Neural progenitor cell (in vitro differentiated cells): ENCODE measurements around the gene DNASE1L2. TPM values are rescaled to one million over a fixed set of nuclear protein-coding genes. Genes with fewer than 3 reads are reported as not detected.

Experiments used
- DNase-seq: peaks from one replicate; pipeline ENCODE4 v3.0.0-alpha.2; 2016; ENCODE audit warnings: low spot score
- H2AFZ ChIP-seq: fragments of 200-600 bp; sonication (generic); replicated peaks from 2 replicates; pipeline ENCODE4 v1.6.1; 2016; ENCODE audit warnings: antibody characterized with exemption
- H3F3A ChIP-seq: fragments of 200-600 bp; sonication (generic); 2 replicates; pipeline ENCODE4 v1.6.1; 2016; ENCODE audit warnings: antibody characterized with exemption, low read depth
- H3K27ac ChIP-seq: fragments of 200-600 bp; sonication (generic); 2 replicates; pipeline ENCODE4 v1.5.1; 2016; ENCODE audit warnings: mild to moderate bottlenecking
- H3K27me3 ChIP-seq: fragments of 200-600 bp; sonication (generic); 2 replicates; pipeline ENCODE4 v1.6.1; 2016; ENCODE audit warnings: mild to moderate bottlenecking, moderate library complexity
- H3K36me3 ChIP-seq: fragments of 200-600 bp; sonication (generic); 2 replicates; pipeline ENCODE4 v1.5.1; 2016
- H3K4me1 ChIP-seq: fragments of 200-600 bp; sonication (generic); 2 replicates; pipeline ENCODE4 v1.6.1; 2016; ENCODE audit warnings: mixed run types
- H3K4me2 ChIP-seq: fragments of 200-600 bp; sonication (generic); 2 replicates; pipeline ENCODE4 v1.6.1; 2016
- H3K4me3 ChIP-seq: fragments of 200-600 bp; sonication (generic); 2 replicates; pipeline ENCODE4 v1.5.1; 2016
- H3K79me2 ChIP-seq: fragments of 200-600 bp; sonication (generic); 2 replicates; pipeline ENCODE4 v1.6.1; 2016; ENCODE audit warnings: low read depth
- H3K9ac ChIP-seq: fragments of 200-600 bp; sonication (generic); 2 replicates; pipeline ENCODE4 v1.6.1; 2016
- H3K9me3 ChIP-seq: fragments of 200-600 bp; sonication (generic); 2 replicates; pipeline ENCODE4 v1.5.1; 2016; ENCODE audit warnings: low read depth
- H4K20me1 ChIP-seq: fragments of 200-600 bp; sonication (generic); 2 replicates; pipeline ENCODE4 v1.6.1; 2016; ENCODE audit warnings: low read depth
- H3K27ac Mint-ChIP-seq: 3 replicates; pipeline ENCODE4 v1.8.0; 2021; ENCODE audit warnings: mixed read lengths
- H3K27me3 Mint-ChIP-seq: 2 replicates; pipeline ENCODE4 v1.8.0; 2022; ENCODE audit warnings: low read depth, mild to moderate bottlenecking, inconsistent platforms, moderate library complexity, mixed read lengths; ENCODE audit not compliant: insufficient read depth
- H3K36me3 Mint-ChIP-seq: 3 replicates; pipeline ENCODE4 v1.8.0; 2021; ENCODE audit warnings: mixed read lengths
- H3K4me1 Mint-ChIP-seq: 3 replicates; pipeline ENCODE4 v1.8.0; 2021; ENCODE audit warnings: mixed read lengths
- H3K4me3 Mint-ChIP-seq: 3 replicates; pipeline ENCODE4 v1.8.0; 2021; ENCODE audit warnings: mild to moderate bottlenecking, moderate library complexity, mixed read lengths
- H3K9me3 Mint-ChIP-seq: 3 replicates; pipeline ENCODE4 v1.8.0; 2020; ENCODE audit warnings: mixed read lengths
- CTCF ChIP-seq: fragments of 200-600 bp; sonication (generic); IDR thresholded peaks from 2 replicates; pipeline ENCODE4 v1.5.1; 2017; ENCODE audit warnings: antibody characterized with exemption, mild to moderate bottlenecking
- EZH2 ChIP-seq: fragments of 200-600 bp; sonication (generic); IDR thresholded peaks from 2 replicates; pipeline ENCODE4 v1.6.1; 2017; ENCODE audit warnings: antibody characterized with exemption, mild to moderate bottlenecking, moderate library complexity
- EZH2phosphoT487 ChIP-seq: fragments of 200-600 bp; sonication (generic); IDR thresholded peaks from 2 replicates; pipeline ENCODE4 v1.6.1; 2017; ENCODE audit warnings: antibody characterized with exemption
- total RNA-seq: library from RNA; depleted of rRNA; stranded (reverse); fragments of >200 nt; gene quantifications from 2 replicates; pipeline ENCODE4 v1.2.3, GENCODE V29; 2015; ENCODE audit warnings: low replicate concordance

Gene DNASE1L2
- total RNA-seq, 1 donor from 2014 or later, result 0.21 TPM

DNA sequence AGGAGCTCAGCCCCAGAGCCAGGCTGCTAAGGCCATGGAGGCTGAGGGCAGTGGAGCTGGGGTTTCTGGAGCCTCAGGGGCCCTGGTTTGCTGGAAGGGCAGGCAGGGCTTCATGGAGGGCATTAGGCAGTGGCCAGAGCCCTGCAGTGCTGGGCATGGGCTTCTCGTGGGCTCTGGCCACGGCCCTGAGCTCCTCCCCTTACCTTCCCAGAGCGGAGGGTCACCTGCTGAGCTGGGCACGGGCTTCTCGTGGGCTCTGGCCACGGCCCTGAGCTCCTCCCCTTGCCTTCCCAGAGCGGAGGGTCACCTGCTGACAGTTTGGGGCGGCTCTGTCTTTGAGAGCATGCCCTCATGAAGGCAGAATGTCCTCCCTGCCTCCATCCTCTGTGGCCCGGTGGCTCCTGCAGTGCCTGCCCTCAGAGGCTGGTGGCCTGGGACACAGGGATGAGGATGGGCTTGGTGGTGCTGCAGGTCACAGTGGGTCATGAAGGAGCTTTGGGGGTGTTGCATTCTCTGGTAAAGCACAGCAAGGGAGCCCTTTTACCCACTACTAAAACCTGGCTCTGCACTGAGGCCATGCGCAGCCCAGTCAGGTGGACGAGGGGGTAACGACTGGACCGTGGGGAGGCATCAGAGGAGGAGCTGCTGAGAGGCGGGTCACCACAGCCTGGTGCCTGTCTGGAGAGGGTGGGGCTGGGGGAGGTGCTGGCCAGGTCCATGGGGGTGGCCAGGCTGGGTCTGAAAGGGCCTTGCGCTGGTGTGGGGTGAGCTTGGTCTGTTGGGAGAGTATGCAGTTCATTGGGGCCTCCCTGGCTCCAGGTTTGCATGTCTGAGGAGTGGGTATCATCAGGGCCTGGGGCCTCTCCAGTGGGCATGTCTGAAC, 34.6 kb downstream of the DNASE1L2 start:
- H3K9me3 ChIP-seq, result no peaks in the 10 kb centered on the region
- Mint-ChIP-seq H3K36me3 (peaks cover 6% of the 10 kb centered on the region), H3K27ac (no peak overlapping the region), H3K27me3 (peaks cover 6% of the 10 kb centered on the region), H3K9me3 (no peaks in the 10 kb centered on the region), H3K4me1 (peaks cover 20% of the 10 kb centered on the region), H3K4me3 (no peak overlapping the region)
- H3F3A ChIP-seq, result peaks cover 12% of the 10 kb centered on the region
- H3K9ac ChIP-seq, result no peak overlapping the region
- no peak overlapping the region for H3K27ac ChIP-seq
- H3K4me2 ChIP-seq, result no peak overlapping the region
- peaks cover 31% of the 10 kb centered on the region for H4K20me1 ChIP-seq
- H3K27me3 ChIP-seq, result no peaks in the 10 kb centered on the region
- TF ChIP-seq EZH2phosphoT487 (no peak), CTCF (no peak), EZH2 (no peak)
- H3K79me2 ChIP-seq, result peaks cover 40% of the 10 kb centered on the region
- H3K4me3 ChIP-seq, result no peak overlapping the region
- DNase-seq, result no peak
- H3K36me3 ChIP-seq, result no peaks in the 10 kb centered on the region
- peaks cover 10% of the 10 kb centered on the region for H3K4me1 ChIP-seq
- no peak overlapping the region for H2AFZ ChIP-seq

- Mint-ChIP-seq H3K9me3 (no peaks in the 10 kb centered on the region), H3K27ac (no peak overlapping the region), H3K36me3 (peaks cover under 1% of the 10 kb centered on the region), H3K4me3 (no peak overlapping the region), H3K4me1 (peaks cover 10% of the 10 kb centered on the region), H3K27me3 (peaks cover 6% of the 10 kb centered on the region)
- no peak overlapping the region for H3K4me3 ChIP-seq
- H3K4me2 ChIP-seq, result no peak overlapping the region
- no peak overlapping the region for H3K27ac ChIP-seq
- no peaks in the 10 kb centered on the region for H3K36me3 ChIP-seq
- TF ChIP-seq CTCF (no peak), EZH2phosphoT487 (no peak), EZH2 (no peak)
- peaks cover 20% of the 10 kb centered on the region for H4K20me1 ChIP-seq
- H3K27me3 ChIP-seq, result no peaks in the 10 kb centered on the region
- peaks cover 12% of the 10 kb centered on the region for H3F3A ChIP-seq
- H3K79me2 ChIP-seq, result peaks cover 29% of the 10 kb centered on the region
- no peaks in the 10 kb centered on the region for H3K9me3 ChIP-seq
- peaks cover 3% of the 10 kb centered on the region for H3K4me1 ChIP-seq
- no peak overlapping the region for H3K9ac ChIP-seq
- no peak for DNase-seq
- no peak overlapping the region for H2AFZ ChIP-seq
Measured at GRCh38 chr16:2271848-2272461, 35.7 kb downstream of the DNASE1L2 start.

DNA sequence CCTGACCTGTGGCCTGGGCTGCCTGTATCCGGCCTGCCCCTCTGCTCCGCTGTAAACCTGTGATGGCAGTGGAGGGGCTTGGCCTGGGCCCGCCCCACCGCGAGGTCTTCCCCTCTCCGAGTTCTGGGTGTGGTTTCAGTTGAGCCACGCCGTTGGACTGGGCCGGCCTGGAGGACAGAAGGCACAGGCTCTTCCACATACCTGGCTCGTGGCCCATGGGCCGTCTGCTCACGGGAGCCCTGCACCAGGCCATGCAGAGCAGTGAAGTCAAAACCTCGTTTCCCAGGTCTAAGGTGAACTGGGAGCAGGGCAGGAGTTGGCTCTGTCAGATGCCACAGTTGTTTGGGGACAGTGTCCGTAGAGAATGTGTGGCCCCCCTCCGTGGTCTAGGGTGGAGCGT, 37.2 kb downstream of the DNASE1L2 start:
- Mint-ChIP-seq H3K27me3 (peaks cover 4% of the 10 kb centered on the region), H3K4me1 (peaks cover 9% of the 10 kb centered on the region), H3K4me3 (no peak overlapping the region), H3K9me3 (no peaks in the 10 kb centered on the region), H3K36me3 (no peaks in the 10 kb centered on the region), H3K27ac (no peak overlapping the region)
- Histone ChIP-seq H3K4me1 (peaks cover 3% of the 10 kb centered on the region), H3K4me3 (no peak overlapping the region), H4K20me1 (peaks cover 13% of the 10 kb centered on the region), H3F3A (peaks cover 7% of the 10 kb centered on the region), H3K9me3 (no peaks in the 10 kb centered on the region), H3K27me3 (no peaks in the 10 kb centered on the region), H3K27ac (no peak overlapping the region), H3K9ac (no peak overlapping the region), H3K79me2 (peaks cover 19% of the 10 kb centered on the region), H3K4me2 (no peak overlapping the region), H2AFZ (no peak overlapping the region), H3K36me3 (no peaks in the 10 kb centered on the region)
- TF ChIP-seq EZH2phosphoT487, result no peak
- no peak for TF ChIP-seq CTCF
- TF ChIP-seq EZH2, result no peak
- no peak for DNase-seq
